ENCODE results near the gene BCL11B.

The BCL11B gene

GRCh38 chr14:99177886-99178835, 93.8 kb downstream of the BCL11B start:
- no peak overlapping the region for H3K4me3 ChIP-seq (replicated peaks; ENCODE audit: low read depth, low read length)
- no peak for TF ChIP-seq CTCF (IDR thresholded peaks at IDR 0.05; ENCODE audit: low read depth, low read length, missing control alignments)
- DNase-seq (ENCODE audit: extremely low read depth, low read depth) = no peak

GRCh38 chr14:99177046-99177655, 94.8 kb downstream of the BCL11B start:
- H3K4me3 ChIP-seq (replicated peaks; ENCODE audit: low read depth, low read length) = no peak overlapping the region
- no peak for TF ChIP-seq CTCF (IDR thresholded peaks at IDR 0.05; ENCODE audit: low read depth, low read length, missing control alignments)
- DNase-seq (ENCODE audit: extremely low read depth, low read depth) = no peak

- no peak overlapping the region for H3K4me3 ChIP-seq (replicated peaks; ENCODE audit: low read depth, low read length)
- TF ChIP-seq CTCF (IDR thresholded peaks at IDR 0.05; ENCODE audit: low read depth, low read length, missing control alignments) = no peak
- DNase-seq (ENCODE audit: extremely low read depth, low read depth) = no peak
These were observed 95.6 kb downstream of the BCL11B start for GRCh38 chr14:99176156-99176945.

GRCh38 chr14:99175331-99176155, 96.5 kb downstream of the BCL11B start:
- TF ChIP-seq CTCF (IDR thresholded peaks at IDR 0.05; ENCODE audit: low read depth, low read length, missing control alignments) = no peak
- H3K4me3 ChIP-seq (replicated peaks; ENCODE audit: low read depth, low read length) = no peak overlapping the region

GRCh38 chr14:99174770-99175319, 97.2 kb downstream of the BCL11B start:
- DNase-seq (ENCODE audit: extremely low read depth, low read depth) = no peak
- no peak overlapping the region for H3K4me3 ChIP-seq (replicated peaks; ENCODE audit: low read depth, low read length)
- no peak for TF ChIP-seq CTCF (IDR thresholded peaks at IDR 0.05; ENCODE audit: low read depth, low read length, missing control alignments)

More at GRCh38 chr14:99175331-99176155, 96.5 kb downstream of the BCL11B start:
- DNase-seq (ENCODE audit: extremely low read depth, low read depth) = no peak

All from HFF-Myc (cell line).